ENCODE data around the gene ARMC8. TPM values are rescaled to one million over a fixed set of nuclear protein-coding genes. Genes with fewer than 3 reads are reported as not detected.
A peak's percentile ranks its signal among the peaks of the same experiment; 100 is the strongest.

The ARMC8 gene
- total RNA-seq, 1 donor, result 70.8 TPM

- no peak overlapping the region for H3K4me3 ChIP-seq (ENCODE audit: low read depth, low read length)
- no peak for DNase-seq (ENCODE audit: low read depth)
- TF ChIP-seq CTCF (IDR thresholded peaks at IDR 0.05; ENCODE audit: insufficient read depth, low read depth, low read length), result no peak
These were observed 54.0 kb downstream of the ARMC8 start for GRCh38 chr3:138241061-138241460.

- DNase-seq (ENCODE audit: low read depth), result no peak
- H3K4me3 ChIP-seq (ENCODE audit: low read depth, low read length), result no peak overlapping the region
- TF ChIP-seq CTCF (IDR thresholded peaks at IDR 0.05; ENCODE audit: insufficient read depth, low read depth, low read length), result no peak
These were observed 54.6 kb downstream of the ARMC8 start for GRCh38 chr3:138241676-138242075.

GRCh38 chr3:138242466-138242865 is 55.4 kb downstream of the ARMC8 start:
- H3K4me3 ChIP-seq (ENCODE audit: low read depth, low read length), result no peak overlapping the region
- no peak for TF ChIP-seq CTCF (IDR thresholded peaks at IDR 0.05; ENCODE audit: insufficient read depth, low read depth, low read length)
- DNase-seq (ENCODE audit: low read depth), result no peak

GRCh38 chr3:138245026-138245425 is 57.9 kb downstream of the ARMC8 start:
- no peak for DNase-seq (ENCODE audit: low read depth)
- no peak overlapping the region for H3K4me3 ChIP-seq (ENCODE audit: low read depth, low read length)
- TF ChIP-seq CTCF (IDR thresholded peaks at IDR 0.05; ENCODE audit: insufficient read depth, low read depth, low read length), result no peak

GRCh38 chr3:138249636-138250035 is 62.5 kb downstream of the ARMC8 start:
- no peak overlapping the region for H3K4me3 ChIP-seq (ENCODE audit: low read depth, low read length)
- TF ChIP-seq CTCF (IDR thresholded peaks at IDR 0.05; ENCODE audit: insufficient read depth, low read depth, low read length), result no peak
- peak; percentile 10 for DNase-seq (ENCODE audit: low read depth)

- DNase-seq (ENCODE audit: low read depth), result no peak
- no peak for TF ChIP-seq CTCF (IDR thresholded peaks at IDR 0.05; ENCODE audit: insufficient read depth, low read depth, low read length)
- H3K4me3 ChIP-seq (ENCODE audit: low read depth, low read length), result no peak overlapping the region
These were observed 66.5 kb downstream of the ARMC8 start for GRCh38 chr3:138253609-138254008.

- H3K4me3 ChIP-seq (ENCODE audit: low read depth, low read length), result no peak overlapping the region
- no peak for DNase-seq (ENCODE audit: low read depth)
- TF ChIP-seq CTCF (IDR thresholded peaks at IDR 0.05; ENCODE audit: insufficient read depth, low read depth, low read length), result no peak
These were observed 67.1 kb downstream of the ARMC8 start for GRCh38 chr3:138254216-138254615.

Data from fibroblast of villous mesenchyme (primary cell).